Endothelial cell of umbilical vein (primary cell): ENCODE results near the gene C5orf47. TPM values are rescaled to one million over a fixed set of nuclear protein-coding genes. Genes with fewer than 3 reads are reported as not detected.

Experiments used
- Bru-seq: library from RNA; stranded (reverse); fragments of 400-500 nt; gene quantifications from one replicate; lab custom pipeline; 2021; lab: Mats Ljungman, UMichigan
- BruChase-seq, 2 experiments: library from RNA; stranded (reverse); fragments of 400-500 nt; gene quantifications; one replicate each; lab custom pipeline; 2021; lab: Mats Ljungman, UMichigan
- BruUV-seq: library from RNA; stranded (reverse); fragments of 400-500 nt; replicated peaks from 2 replicates; lab custom pipeline; 2021; lab: Mats Ljungman, UMichigan
- CTCF ChIA-PET: fragments of 300-600, 350-600 bp; sonication (Branson Sonifier 250); formaldehyde crosslinking; loops from one replicate; lab custom pipeline; 2021; ENCODE audit warnings: antibody characterized with exemption, inconsistent platforms; lab: Charles Lee
- POLR2A ChIA-PET: fragments of 300-600, 350-600 bp; sonication (Branson Sonifier 250); formaldehyde crosslinking; loops from one replicate; lab custom pipeline; 2021; ENCODE audit warnings: antibody characterized with exemption, inconsistent platforms; lab: Charles Lee
- DNase-seq: peaks from one replicate; pipeline ENCODE4 v3.0.0-alpha.2; 2011; ENCODE audit warnings: low read depth, low spot score
- FAIRE-seq: peaks from 2 replicates; lab custom pipeline; 2011; peaks lifted over from hg19 to GRCh38; lab: Jason Lieb, UNC
- H2AFZ ChIP-seq: 2 replicates; pipeline ENCODE4 v1.6.0; 2012; ENCODE audit warnings: low read depth, low read length, control low read depth, inconsistent platforms
- H3K27ac ChIP-seq: 2 replicates; pipeline ENCODE4 v1.5.1; 2011; ENCODE audit warnings: low read depth, mild to moderate bottlenecking, control low read depth, low read length, moderate library complexity; ENCODE audit not compliant: insufficient read depth
- H3K27me3 ChIP-seq, 2 experiments: 2 replicates each; pipeline versions ENCODE4 v1.6.0 to v1.6.1; 2011; ENCODE audit warnings: low read length in 2 of 2, mixed read lengths in 1 of 2; ENCODE audit not compliant: control insufficient read depth in 2 of 2, insufficient read depth in 2 of 2
- H3K36me3 ChIP-seq, 2 experiments: 2 replicates in 1 of 2; 3 replicates in 1 of 2; pipeline ENCODE4 v1.5.1; 2011; ENCODE audit warnings: low read length in 2 of 2, mild to moderate bottlenecking in 1 of 2, moderate library complexity in 1 of 2; ENCODE audit not compliant: control insufficient read depth in 2 of 2, insufficient read depth in 2 of 2; ENCODE audit errors: extremely low read depth in 1 of 2
- H3K4me1 ChIP-seq: 3 replicates; pipeline ENCODE4 v1.5.1; 2011; ENCODE audit warnings: mild to moderate bottlenecking, low read length; ENCODE audit not compliant: control insufficient read depth, insufficient read depth; ENCODE audit errors: extremely low read depth
- H3K4me2 ChIP-seq: 2 replicates; pipeline ENCODE4 v1.6.1; 2011; ENCODE audit warnings: low read length, control low read depth, mixed read lengths; ENCODE audit not compliant: insufficient read depth
- H3K4me3 ChIP-seq, 3 experiments: fragments of 200-600 bp in 1 of 3; sonication (generic), shearing (Covaris generic) in 1 of 3; replicated peaks in 1 of 3; 2 replicates each; pipeline ENCODE4 v1.5.1; 2011 to 2016; ENCODE audit warnings: control low read depth in 3 of 3, low read length in 3 of 3, mild to moderate bottlenecking in 2 of 3, inconsistent platforms in 1 of 3, low read depth in 1 of 3, moderate library complexity in 1 of 3; ENCODE audit not compliant: insufficient read depth in 1 of 3
- H3K79me2 ChIP-seq: 2 replicates; pipeline ENCODE4 v1.6.0; 2012; ENCODE audit warnings: low read length, inconsistent platforms; ENCODE audit not compliant: control insufficient read depth, insufficient read depth
- H3K9ac ChIP-seq: replicated peaks from 2 replicates; pipeline ENCODE3; 2011; ENCODE audit warnings: low read length, control low read depth; ENCODE audit not compliant: insufficient read depth; ENCODE audit errors: extremely low read depth
- H3K9me1 ChIP-seq: replicated peaks from 3 replicates; pipeline ENCODE4 v1.6.0; 2011; ENCODE audit warnings: mild to moderate bottlenecking, low read length; ENCODE audit not compliant: control insufficient read depth, insufficient read depth; ENCODE audit errors: extremely low read depth
- H3K9me3 ChIP-seq: replicated peaks from 2 replicates; pipeline ENCODE4 v1.5.1; 2012; ENCODE audit warnings: low read length, inconsistent platforms; ENCODE audit not compliant: control insufficient read depth, insufficient read depth
- H4K20me1 ChIP-seq: replicated peaks from 2 replicates; pipeline ENCODE3; 2011; ENCODE audit warnings: mild to moderate bottlenecking, low read length; ENCODE audit not compliant: control insufficient read depth, insufficient read depth; ENCODE audit errors: extremely low read depth
- GATA2 ChIP-seq: IDR thresholded peaks from 2 replicates; pipeline ENCODE4 v1.7.0; 2011; ENCODE audit warnings: low read depth, mild to moderate bottlenecking, moderate library complexity, mixed read lengths, low read length; ENCODE audit not compliant: insufficient read length, insufficient read depth
- MYC ChIP-seq: IDR thresholded peaks from one replicate; pipeline ENCODE4 v1.6.1; 2011; ENCODE audit warnings: mild to moderate bottlenecking, low read depth, low read length
- POLR2A ChIP-seq: IDR thresholded peaks from 2 replicates; pipeline ENCODE4 v1.6.1; 2012; ENCODE audit warnings: low read depth, mild to moderate bottlenecking, control low read depth, low read length
- dilution Hi-C: fragments of 300-500 bp; cut with MboI; formaldehyde crosslinking; loops from one replicate; pipeline ENCODE4 v1.15.0; 2019; ENCODE audit warnings: low sequenced_read_pairs; ENCODE audit not compliant: extremely low pct_ligation_motif_present
- intact Hi-C: fragments of 100-400 bp; cut with micrococcal nuclease; formaldehyde crosslinking; loops from one replicate; pipeline ENCODE4 v1.10.0; 2022
- long read RNA-seq: library from polyadenylated mRNA; stranded (forward); transcript quantifications from one replicate; pipeline ENCODE4 v2.0.0, GENCODE V29; 2021
- polyA minus RNA-seq, 3 experiments: library from RNA; depleted of rRNA, polyadenylated mRNA; stranded (reverse); fragments of >200 nt; gene quantifications; 1 replicate in 1 of 3; 2 replicates in 2 of 3; pipeline ENCODE4 v1.2.3, GENCODE V29; 2011
- polyA plus RNA-seq, 4 experiments: library from polyadenylated mRNA; depleted of rRNA in 3 of 4; stranded (reverse) in 3 of 4; unstranded in 1 of 4; fragments of >200 nt; gene quantifications; 2 replicates each; pipeline versions ENCODE4 v1.2.1 to v1.2.3, GENCODE V29; 2011 to 2012; ENCODE audit warnings: missing spikeins in 1 of 4
- total RNA-seq: library from RNA; stranded (reverse); gene quantifications from 2 replicates; pipeline ENCODE4 v1.2.3, GENCODE V29; 2021
- TF ChIP-seq, protein P1 (sequence below), 2 donors: IDR thresholded peaks; 1 replicate in 1 of 2; 2 replicates in 1 of 2; pipeline ENCODE4 v1.5.1; 2011; ENCODE audit warnings: low read length in 2 of 2, mild to moderate bottlenecking in 2 of 2, moderate library complexity in 2 of 2, control low read depth in 1 of 2, inconsistent platforms in 1 of 2, low read depth in 1 of 2; ENCODE audit not compliant: insufficient read depth in 1 of 2; ENCODE audit errors: extremely low read depth in 1 of 2

Gene C5orf47, protein sequence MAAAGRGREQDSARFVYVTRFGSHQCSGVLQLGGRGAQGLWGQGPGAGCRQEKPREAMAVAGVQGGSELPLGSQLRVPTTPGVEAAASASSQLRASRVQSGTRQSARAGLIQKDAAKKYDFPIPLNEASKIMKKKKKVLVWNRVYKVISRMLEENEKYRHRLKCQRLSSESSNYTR
- total RNA-seq (not detected in 2 replicates), polyA plus RNA-seq (not detected in 2 replicates), polyA minus RNA-seq (not detected in 2 replicates), Bru-seq, nascent RNA (percentile 12 among the genes with signal in this experiment), BruChase-seq, experiment 1, labeled RNA remaining after a 6-hour chase (percentile 30 among the genes with signal in this experiment), BruChase-seq, experiment 2, labeled RNA remaining after a 2-hour chase (percentile 23 among the genes with signal in this experiment)
- polyA plus RNA-seq (2011; cell fraction: cytosol; rRNA removed) = not detected in 2 replicates
- not detected in 2 replicates for polyA plus RNA-seq (2011; cell fraction: nucleus; rRNA removed)
- polyA plus RNA-seq (2012) = not detected in 2 replicates
- not detected for polyA minus RNA-seq (2011; cell fraction: cytosol; rRNA and poly(A)+ RNA removed)
- polyA minus RNA-seq (2011; cell fraction: nucleus; rRNA and poly(A)+ RNA removed) = not detected in 2 replicates
- long read RNA-seq = 0 reads

DNA sequence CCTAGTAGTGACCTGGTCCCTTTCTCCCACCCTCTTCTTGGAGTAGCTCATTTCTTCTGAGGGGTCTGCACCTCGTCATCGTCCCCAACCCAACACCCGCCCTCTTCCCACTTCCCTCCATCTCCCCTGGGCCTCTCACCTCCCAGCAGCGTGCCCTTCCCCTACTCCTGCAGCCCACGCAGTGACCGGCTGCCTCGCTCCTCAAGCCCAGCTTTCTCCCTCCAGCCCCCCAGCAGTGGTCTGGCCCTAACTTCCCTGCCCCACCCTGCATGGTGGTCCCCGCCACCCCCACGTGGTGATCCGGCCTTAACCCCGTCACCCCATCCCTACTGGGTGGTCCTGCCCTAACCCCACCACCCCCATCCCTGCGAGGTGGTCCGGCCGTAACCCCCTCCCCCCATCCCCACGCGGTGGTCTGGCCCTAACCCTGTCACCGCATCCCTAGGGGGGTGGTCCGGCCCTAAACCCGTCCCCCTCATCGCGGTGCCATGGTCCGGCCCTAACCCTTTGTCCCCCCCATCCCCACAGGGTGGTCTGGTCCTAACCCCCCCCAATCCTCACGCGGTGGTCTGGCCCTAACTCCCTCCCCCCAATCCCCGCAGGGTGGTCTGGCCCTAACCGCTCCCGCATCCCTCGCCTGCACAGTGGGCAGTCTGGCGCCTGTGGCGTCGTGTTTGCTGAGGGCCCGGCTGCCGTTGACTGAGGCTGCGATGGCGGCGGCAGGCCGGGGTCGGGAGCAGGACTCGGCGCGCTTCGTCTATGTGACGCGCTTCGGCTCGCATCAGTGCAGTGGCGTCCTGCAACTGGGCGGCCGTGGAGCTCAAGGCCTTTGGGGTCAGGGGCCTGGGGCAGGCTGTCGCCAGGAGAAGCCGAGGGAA lies at the start of gene C5orf47:
C5orf47 (plus strand) TSS at position 617 of the 878 bp plus-strand sequence; CDS start at position 711, 94 bp downstream.
- intact Hi-C loops (no loop called here), dilution Hi-C loops (no loop called here)
- Histone ChIP-seq H3K4me1 (no peaks in the 10 kb centered on the region), H3K4me3 (no peak within 1 kb of the TSS), H3K27ac (no peak within 1 kb of the TSS), H3K9me1 (no peaks in the 10 kb centered on the region), H3K27me3 (no peaks in the 10 kb centered on the region), H3K9ac (no peak within 1 kb of the TSS), H3K79me2 (no peaks in the 10 kb centered on the region), H3K4me2 (no peak within 1 kb of the TSS), H2AFZ (no peak within 1 kb of the TSS), H3K36me3 (no peaks in the 10 kb centered on the region), H4K20me1 (no peaks in the 10 kb centered on the region), H3K9me3 (no peaks in the 10 kb centered on the region)
- TF ChIP-seq, protein P1, sequence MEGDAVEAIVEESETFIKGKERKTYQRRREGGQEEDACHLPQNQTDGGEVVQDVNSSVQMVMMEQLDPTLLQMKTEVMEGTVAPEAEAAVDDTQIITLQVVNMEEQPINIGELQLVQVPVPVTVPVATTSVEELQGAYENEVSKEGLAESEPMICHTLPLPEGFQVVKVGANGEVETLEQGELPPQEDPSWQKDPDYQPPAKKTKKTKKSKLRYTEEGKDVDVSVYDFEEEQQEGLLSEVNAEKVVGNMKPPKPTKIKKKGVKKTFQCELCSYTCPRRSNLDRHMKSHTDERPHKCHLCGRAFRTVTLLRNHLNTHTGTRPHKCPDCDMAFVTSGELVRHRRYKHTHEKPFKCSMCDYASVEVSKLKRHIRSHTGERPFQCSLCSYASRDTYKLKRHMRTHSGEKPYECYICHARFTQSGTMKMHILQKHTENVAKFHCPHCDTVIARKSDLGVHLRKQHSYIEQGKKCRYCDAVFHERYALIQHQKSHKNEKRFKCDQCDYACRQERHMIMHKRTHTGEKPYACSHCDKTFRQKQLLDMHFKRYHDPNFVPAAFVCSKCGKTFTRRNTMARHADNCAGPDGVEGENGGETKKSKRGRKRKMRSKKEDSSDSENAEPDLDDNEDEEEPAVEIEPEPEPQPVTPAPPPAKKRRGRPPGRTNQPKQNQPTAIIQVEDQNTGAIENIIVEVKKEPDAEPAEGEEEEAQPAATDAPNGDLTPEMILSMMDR (IDR thresholded peaks at IDR 0.05; ENCODE audit: extremely low read depth in 1 of 2, insufficient read depth in 1 of 2, low read depth in 1 of 2, low read length in 2 of 2) = no peak
- TF ChIP-seq MYC (no peak), GATA2 (no peak), POLR2A (no peak)
- no TSS peak for BruUV-seq
- DNase-seq = no peak
- FAIRE-seq = no peak
- CTCF ChIA-PET = no interaction called here
- POLR2A ChIA-PET = no interaction called here
